GM21515 (cell line): ENCODE results near the gene TMTC2.

Experiments
- ATAC-seq: cut with Tn5 transposase; IDR thresholded peaks from one replicate; pipeline ENCODE4 v1.9.1; 2021; ENCODE audit not compliant: unreplicated experiment

The TMTC2 gene

GRCh38 chr12:82942521-82942920 is 255.8 kb downstream of the TMTC2 start:
- no peak for ATAC-seq

GRCh38 chr12:82942991-82943401 is 256.3 kb downstream of the TMTC2 start:
- no peak for ATAC-seq

- no peak for ATAC-seq
These were observed 261.8 kb downstream of the TMTC2 start for GRCh38 chr12:82948491-82948890.

DNA sequence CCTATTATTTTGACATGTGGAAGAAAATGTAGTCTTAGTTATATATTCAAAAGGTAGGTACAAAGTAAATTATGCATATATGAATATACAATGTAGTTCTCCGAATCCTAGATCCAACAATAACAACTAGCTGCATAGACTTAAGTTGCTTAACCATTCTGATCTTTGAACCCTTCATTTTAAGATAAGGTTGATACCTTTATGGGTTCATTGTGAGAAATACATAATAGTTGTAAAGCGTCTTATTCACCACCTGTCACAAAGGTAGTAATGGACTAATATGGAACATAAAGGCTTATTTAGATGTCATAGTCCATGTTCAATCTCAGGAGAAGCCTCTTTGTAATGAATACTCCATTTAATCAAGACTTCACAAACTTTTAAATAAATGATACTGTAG is 263.6 kb downstream of the TMTC2 start:
- ATAC-seq: no peak

GRCh38 chr12:82952946-82953345 is 266.2 kb downstream of the TMTC2 start:
- ATAC-seq: no peak

DNA sequence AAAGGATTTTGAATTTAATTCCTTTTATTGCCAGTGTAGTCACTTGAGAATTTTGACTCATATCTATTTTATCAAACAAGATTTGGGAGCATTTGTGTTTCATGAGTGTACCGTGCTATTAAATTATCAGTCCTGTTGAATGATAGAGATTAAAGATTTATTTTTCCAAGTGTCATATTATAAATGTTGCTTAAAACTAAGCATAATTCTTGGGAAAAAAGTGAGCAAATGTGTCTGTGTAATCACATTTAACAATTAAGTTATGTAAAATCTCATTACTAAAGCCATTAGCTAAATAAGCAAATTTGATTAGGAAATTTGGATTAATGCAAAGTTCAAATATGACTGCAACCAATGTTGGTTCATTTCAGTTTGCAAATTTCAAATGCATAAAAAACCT is 266.7 kb downstream of the TMTC2 start:
- ATAC-seq: no peak

- no peak for ATAC-seq
These were observed 267.4 kb downstream of the TMTC2 start for GRCh38 chr12:82954064-82954463.

DNA sequence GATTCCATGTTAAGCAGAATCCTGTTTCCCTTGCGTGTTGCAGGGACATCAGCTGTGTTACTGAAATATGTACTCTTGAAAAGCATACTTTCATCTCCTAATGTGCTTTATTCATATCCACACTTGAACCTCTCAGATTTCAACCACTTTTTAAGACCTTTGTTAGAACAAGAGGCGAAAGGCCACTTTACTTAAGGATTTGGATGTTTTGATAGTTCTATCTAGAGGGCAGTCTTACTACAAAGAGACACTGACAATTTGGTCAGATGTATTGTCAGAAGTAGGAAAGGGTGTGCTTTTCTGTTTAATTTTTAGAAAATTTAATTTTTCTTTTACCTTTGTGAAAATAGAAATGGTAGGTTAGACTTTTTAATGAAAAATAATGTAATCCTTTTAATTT is 267.9 kb downstream of the TMTC2 start:
- no peak for ATAC-seq

DNA sequence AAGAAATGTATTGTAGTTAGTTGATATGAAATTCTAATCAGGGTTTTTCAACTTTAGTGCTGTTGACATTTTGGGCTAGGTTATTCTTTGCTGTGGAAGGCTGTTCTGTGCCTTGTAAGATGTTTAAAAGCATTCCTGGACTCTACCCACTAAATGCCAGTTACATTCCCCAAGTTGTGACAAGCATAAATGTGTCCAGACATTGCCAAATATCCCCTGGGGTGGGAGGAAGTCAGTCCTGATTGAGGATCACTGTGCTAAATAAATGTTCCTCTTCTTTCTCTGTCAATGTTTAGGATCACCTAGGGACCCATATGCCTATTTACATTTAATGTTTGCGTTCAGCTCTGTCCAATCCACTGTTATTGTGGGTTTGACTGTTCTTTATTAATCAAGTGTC is 268.3 kb downstream of the TMTC2 start:
- ATAC-seq: no peak

DNA sequence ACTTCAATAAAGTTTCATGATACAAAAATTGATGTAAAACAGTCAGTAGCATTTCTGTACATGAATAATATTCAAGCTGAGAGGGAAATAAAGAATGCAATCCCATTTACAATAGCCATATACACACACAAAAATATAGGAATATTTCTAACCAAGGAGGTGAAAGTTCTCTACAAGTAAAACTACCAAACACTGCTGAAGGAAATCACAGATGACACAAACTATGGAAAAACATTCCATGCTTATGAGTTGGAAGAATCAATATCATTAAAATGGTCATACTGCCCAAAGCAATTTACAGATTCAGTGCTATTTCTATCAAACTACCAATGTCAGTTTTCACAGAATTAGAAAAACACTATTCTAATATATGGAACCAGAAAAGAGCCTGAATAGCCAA is 272.3 kb downstream of the TMTC2 start:
- no peak for ATAC-seq

DNA sequence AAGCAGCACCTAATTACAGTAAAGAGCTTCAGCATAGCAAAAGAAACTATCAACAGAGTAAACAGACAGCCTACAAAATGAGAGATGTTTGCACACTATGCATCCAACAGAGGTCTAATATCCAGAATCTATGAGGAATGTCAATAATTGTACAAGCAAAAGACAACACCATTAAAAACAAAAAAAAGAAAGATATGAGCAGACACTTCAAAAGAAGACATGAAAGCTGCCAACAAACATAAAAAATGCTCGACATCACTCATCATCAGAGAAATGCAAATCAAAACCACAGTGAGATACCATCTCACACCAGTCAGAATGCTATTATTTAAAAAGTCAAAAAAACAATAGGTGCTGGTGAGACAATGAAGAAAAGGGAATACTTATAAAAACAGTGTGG is 273.1 kb downstream of the TMTC2 start:
- no peak for ATAC-seq

DNA sequence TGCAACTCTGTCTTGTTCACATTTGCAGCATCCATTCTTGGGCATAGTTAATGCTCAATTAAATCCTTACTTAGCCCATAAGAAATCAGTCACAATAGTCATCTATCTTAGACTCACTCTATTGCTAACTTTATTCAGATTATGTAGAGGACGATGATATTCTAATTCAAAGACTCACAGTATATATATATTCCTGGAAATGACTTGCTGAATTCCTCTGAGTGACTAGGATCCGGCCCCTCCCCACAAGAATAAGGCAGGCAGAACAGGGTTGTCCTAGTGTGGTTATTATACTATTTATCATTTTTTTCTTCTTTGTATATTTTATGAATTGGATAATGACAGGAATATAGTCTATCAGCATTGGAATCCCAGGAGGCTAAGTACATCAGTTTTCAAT is 275.1 kb downstream of the TMTC2 start:
- no peak for ATAC-seq

DNA sequence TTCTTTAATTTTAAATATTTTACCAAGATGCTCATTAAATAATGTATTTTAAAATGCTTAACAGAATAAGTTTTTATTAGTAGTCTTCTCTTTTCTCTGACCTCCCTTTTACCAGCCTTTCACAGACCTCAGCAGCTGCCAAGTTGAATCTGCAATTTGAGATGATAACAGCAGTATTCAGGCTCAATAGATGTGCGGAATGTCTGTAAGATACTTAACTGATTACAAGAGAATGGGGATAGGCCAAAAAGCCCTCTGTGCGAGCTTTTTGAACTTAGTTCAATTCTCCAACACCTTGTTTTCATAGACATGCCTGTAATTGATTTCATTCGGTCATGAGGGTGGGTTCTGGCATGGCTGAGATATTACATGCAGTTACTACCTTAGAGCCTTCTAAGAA is 277.2 kb downstream of the TMTC2 start:
- no peak for ATAC-seq

DNA sequence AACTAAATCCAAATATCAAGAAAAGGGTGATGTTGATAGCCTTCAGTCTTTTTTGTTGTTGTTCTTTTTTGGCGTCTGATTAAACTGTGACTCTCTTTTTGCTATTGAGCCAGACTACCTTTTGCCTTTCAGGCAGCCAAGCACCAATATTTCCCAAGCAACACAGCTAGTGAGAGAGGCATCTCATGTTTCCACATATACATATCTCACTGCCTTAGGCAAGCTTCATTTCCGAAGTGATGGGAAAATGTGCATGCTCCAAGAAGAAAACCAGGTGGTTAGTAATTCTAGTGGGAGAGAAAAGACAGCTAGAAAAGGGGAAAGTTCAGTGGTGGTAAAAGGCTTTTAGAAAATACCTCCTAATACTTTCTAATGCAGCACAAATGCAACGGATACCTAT is 277.7 kb downstream of the TMTC2 start:
- ATAC-seq: no peak

DNA sequence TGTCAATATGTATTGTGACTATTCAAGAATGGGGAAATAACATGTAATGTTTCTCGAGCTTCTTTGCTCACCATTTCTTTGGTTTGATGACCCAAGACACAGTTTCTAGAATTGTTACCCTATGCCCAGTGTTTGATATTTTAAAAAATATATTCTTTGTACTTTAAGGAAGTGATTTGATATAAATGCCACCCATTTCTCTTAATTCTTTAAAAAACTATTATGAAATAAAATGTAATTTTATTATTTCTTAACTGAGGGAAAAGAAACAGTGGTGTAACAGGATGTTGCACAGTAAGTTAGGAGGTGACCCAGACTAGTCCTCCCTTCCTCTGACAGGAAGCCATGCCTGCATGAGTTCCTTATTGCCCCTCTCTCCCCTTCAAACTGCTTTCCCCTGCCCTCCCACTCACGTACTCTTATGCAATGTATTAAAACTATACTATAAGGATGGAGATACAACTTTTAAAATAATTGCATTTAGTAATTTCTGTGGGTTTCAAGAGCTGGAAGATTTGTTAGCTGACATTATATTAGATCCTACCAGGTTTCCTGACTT is 279.4 kb downstream of the TMTC2 start:
- ATAC-seq: no peak

GRCh38 chr12:82968631-82969367 is 282.1 kb downstream of the TMTC2 start:
- no peak for ATAC-seq

DNA sequence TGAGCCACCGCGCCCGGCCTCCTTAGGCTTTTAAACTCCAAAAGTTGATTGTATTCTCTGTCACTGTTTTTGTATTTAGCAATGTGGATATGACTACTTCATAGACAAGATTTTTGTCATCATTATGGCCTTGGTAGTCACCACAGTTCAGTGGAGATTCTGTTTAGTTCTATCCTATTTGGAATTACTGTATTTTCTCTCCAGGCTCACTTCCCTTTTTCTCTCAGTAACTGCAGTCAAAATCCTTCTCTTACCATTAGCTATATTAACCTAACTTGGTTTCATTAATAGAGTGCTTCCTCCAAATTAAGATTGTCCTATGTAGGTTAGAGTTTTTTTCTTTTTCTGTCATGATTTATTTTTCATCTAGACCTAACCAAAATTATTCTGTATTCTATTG is 283.9 kb downstream of the TMTC2 start:
- no peak for ATAC-seq

- no peak for ATAC-seq
These were observed 284.9 kb downstream of the TMTC2 start for GRCh38 chr12:82971584-82971983.

DNA sequence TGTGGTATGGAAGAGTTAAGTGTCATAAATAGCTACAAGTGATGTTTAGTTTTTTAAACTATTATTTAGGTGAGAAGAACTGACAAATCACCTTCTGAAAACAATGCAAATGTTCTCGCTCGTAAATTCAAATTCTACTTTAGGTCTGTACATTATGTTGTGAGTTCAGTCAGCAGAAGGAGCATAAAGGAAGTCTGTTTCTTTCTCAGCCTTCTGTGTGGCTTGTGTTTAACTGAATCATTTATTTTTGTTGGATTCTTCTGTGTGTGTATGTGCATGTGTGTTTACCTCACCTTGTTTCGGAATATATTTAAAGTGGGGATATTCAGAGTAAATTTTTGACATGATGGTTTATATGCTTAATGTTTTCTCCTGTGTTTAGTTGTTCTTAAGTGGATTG is 285.9 kb downstream of the TMTC2 start:
- no peak for ATAC-seq

DNA sequence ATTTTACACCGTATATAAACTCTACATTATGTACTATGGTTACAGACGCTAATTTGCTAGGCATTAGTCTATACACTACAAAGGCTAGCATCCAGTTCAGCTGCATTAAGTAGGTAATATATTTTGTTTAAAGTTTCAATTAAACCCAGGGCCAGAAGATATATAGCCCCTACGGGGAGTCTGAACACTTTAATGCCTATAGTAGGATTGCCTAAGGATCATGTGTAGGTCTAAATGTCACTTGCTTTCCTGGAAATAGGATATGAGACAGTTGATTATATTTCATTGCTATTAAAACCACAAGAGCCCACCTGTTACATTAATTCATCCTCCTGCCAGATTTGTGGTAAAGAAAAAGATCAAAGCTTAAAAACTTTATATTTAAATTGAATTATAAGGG is 286.9 kb downstream of the TMTC2 start:
- no peak for ATAC-seq

GRCh38 chr12:82981150-82981549 is 294.4 kb downstream of the TMTC2 start:
- ATAC-seq: no peak

DNA sequence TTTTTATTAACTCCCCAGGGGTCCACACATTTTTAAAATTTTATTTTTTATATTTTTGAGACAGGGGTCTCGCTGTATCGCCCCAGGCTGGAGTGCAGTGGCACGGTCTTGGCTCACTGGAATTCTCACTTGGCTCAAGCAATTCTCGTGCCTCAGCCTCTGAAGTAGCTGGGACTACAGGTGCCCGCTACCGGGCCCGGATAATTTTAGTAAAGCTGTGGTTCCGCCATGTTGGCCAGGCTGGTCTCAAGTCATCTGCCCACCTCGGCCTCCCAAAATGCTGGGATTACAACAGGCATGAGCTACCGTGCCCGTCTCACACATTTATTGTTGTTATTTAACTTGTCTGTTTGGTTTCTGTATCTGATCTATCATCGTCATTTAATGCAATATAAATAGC is 307.4 kb downstream of the TMTC2 start:
- ATAC-seq: no peak

DNA sequence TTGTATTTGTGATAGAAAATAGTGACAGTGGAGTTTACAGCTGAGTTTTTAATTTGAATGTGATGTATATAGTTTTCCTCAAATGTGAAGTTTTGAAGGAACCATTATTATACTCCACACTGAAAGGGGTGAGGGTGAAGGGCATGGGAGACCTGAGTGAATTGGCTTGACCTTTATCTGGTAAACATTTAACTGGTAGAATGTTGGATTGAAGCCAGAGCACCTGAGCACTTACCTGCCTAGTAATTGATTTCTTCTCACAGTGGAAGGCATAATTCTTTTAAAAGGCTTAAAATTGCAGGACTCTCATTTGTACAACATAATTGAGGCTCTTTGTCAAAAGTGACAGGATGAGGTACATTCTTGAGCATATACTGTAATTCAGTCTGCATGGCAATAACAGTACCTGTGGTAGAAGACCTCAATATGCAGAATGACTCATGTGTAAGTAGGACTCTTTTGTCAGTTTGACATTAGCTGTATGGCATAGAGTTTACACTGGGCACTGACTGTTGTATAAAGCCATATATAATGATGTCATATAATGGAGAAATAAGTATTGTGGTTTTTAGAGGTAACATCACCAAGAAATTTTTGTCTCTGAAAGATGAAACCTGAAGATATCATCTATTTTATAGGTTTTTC is 309.6 kb downstream of the TMTC2 start:
- no peak for ATAC-seq
